Inferior parietal cortex (tissue), 1 donor: ENCODE results near the gene PAX7.

ENCODE experiments used
- DNase-seq: peaks from one replicate; pipeline ENCODE4 v3.0.0-alpha.2; 2016; ENCODE audit errors: extremely low spot score

The PAX7 gene

GRCh38 chr1:18618546-18619466 is 11.8 kb upstream of the PAX7 start:
- no peak for DNase-seq

DNA sequence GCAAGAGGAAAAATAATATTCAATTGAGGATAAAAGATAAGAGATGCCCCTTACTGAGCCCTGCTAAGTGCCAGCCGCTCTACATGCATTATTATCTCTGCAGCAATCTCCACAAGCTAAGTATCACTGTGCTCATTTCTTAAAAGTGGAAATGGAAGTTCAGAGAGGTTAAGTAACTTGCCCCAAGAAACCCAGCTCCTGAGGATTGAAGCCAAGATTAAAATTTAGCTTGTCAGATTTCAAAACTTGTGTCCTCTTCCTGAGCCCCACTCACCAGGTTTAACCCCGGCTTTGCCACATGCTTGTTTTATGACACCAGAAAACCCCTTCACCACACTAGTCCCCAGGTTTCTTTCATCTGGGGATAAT is 11.2 kb upstream of the PAX7 start:
- DNase-seq: no peak

GRCh38 chr1:18628511-18628910 is 2.1 kb upstream of the PAX7 start:
- DNase-seq: no peak

GRCh38 chr1:18629659-18630510 is 761 bp upstream of the PAX7 start:
- DNase-seq: no peak

DNA sequence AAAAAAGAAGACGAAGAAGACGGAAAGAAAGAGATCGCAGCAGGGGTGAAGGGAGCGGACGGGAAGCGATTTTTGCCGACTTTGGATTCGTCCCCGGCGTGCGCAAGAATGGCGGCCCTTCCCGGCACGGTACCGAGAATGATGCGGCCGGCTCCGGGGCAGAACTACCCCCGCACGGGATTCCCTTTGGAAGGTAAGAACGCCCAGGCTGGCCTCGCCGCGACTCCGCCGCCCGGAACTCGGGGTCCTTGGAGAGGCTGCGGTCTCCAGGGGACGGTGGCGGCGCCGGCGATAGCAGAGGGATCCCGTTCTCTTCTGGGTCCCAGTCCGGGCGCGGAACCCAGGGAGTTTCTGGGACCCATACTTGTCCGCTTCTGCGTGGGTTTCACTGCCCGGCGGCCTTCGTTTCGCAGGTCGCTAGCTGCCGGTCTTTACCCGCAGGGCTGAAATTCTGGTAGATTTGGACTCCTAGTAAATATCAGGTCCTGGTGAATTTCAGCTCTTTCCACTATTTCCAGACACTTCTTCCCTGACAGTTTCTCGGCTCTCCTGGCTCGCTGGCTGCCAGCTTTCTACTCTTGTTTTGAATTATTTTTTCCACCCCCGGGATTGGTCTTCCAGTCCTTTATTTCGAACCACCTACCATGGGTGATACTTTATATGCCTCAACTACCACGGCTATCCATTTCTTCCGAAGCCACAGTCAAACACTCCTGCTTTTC is 1.0 kb downstream of the PAX7 start:
- no peak for DNase-seq

- no peak for DNase-seq
These were observed 1.6 kb downstream of the PAX7 start for GRCh38 chr1:18632218-18632588.

GRCh38 chr1:18632783-18633421 is 2.3 kb downstream of the PAX7 start:
- no peak for DNase-seq

DNA sequence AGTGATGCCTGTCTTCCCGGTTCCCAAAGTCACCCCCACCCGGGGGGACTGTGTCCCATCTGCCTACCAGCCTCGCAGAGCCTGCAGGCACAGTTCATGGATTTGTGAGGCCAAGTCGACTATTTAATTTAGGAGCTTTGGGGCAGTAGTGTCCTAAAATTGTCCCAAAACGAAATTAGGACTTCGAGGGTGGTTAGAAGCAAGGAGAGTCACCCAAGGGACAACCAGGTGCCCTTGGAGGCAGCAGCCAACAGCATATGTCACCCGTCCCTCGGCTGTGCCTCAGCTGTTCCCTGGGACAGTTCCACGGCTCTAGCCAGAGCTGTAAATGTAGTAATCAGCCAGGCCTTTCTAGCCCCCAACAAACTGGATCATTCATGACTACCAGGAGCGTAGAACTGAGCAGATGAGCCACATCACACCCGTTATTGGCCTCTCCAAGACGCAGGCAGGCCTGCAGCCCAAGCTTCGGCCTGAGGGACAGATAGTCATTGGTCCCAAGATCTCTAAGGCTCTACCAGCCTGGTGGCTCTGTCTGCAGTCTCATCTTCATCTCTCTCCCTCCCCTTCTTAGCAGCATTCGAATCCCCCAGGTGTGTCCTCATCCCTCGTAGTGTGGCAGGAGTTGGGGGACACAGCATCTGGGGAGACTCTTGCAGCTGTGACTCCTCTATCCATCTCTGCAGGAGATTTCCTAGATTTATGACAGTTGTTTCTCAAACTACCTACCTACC is 2.9 kb downstream of the PAX7 start:
- DNase-seq: no peak

GRCh38 chr1:18634276-18634675 is 3.6 kb downstream of the PAX7 start:
- no peak for DNase-seq

GRCh38 chr1:18635070-18635577 is 4.5 kb downstream of the PAX7 start:
- DNase-seq: no peak

DNA sequence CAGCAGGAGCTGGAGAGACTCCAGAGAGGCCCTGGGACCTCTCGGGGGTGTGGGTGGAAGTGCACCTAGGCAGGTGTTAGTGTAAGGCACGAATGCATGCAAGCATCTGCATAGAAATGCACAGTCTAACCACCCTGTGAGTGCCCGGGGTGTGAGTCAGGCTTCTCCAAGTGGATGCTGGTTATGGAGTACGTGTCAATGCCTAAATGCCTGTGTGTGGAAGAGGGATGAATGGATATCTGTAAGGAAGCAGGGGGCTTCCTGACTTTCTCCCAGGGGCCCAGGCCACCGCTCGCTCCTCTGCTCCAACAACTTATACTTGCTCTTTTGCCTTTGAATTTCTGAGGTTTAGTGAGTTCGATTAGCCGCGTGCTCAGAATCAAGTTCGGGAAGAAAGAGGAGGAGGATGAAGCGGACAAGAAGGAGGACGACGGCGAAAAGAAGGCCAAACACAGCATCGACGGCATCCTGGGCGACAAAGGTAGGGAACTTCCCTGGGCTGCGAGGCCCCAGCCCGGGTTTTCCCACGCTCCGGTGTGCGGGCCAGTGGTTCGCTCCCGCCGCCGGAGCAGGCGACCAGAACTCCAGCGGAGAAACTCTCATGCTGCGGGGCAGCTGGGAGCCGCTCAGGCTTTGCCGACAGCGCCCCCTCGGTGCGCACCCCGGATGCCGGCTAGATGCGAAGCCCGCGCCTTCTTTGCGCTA is 5.4 kb downstream of the PAX7 start:
- no peak for DNase-seq

DNA sequence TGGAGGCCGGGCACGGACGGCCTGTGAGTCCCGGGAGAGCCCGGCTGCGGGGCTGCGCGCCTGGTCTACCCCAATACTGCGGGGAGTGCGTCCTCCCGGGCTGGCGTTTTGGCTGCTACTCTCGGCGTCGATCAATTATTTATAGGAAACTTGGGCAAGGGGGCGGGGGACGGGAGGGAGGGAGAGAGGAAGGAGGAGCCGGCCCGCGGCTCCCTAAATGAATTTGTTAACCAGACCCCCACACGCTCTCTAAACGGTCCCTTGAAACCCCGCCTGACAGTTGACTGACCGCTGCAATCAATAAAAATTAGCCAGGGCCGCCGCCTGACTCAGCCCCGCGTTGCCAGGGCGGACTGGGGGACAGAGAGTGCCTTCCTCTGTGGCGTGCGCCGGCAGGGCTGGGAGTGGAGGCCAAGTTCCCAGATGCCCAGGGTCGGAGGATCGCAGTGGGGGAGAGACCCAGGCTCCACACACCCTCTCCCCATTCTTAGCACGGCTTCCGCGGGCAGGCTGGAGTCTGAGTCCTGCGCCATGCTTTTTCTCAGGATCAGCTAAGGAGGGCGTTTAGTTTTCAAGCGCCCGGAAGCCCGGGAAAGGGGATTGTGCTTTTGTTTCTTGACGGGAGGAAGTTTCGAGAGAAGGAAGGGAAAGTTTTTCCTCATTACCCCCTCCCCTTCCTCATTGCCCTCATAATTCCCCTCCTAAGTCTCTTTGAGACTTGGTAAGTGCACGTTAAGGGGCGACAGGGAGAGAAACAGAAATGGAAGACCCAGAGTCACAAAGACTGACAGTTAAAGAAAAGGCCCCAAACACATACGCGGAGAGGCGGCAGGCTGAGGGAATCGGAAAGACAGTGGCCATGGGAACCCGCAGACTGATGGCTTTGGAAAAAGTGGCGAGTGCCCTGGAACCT is 6.2 kb downstream of the PAX7 start:
- no peak for DNase-seq

DNA sequence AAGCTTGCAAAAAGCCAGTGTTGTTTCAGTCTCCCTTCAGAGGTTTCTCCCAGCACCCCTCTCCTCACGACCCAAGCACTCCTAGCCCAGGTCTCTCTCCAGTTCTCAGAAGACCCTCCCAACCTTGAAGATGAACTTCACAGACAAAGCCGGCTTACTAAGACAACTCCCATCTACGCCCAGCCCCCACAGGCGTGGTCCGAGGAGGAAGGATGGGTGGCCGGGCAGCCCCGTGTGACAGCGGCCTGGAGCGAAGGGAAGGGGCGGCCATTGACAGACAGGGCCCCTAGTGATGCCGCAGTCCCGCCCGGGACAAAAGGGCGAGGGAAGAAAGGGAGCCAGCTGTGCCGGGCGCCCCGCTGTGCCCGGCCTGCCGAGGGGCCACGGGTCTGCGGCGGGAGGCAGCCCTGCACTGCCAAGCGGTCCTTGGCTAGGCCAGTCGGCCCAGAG is 6.9 kb downstream of the PAX7 start:
- DNase-seq: no peak

GRCh38 chr1:18637962-18638834 is 7.6 kb downstream of the PAX7 start:
- DNase-seq: no peak

DNA sequence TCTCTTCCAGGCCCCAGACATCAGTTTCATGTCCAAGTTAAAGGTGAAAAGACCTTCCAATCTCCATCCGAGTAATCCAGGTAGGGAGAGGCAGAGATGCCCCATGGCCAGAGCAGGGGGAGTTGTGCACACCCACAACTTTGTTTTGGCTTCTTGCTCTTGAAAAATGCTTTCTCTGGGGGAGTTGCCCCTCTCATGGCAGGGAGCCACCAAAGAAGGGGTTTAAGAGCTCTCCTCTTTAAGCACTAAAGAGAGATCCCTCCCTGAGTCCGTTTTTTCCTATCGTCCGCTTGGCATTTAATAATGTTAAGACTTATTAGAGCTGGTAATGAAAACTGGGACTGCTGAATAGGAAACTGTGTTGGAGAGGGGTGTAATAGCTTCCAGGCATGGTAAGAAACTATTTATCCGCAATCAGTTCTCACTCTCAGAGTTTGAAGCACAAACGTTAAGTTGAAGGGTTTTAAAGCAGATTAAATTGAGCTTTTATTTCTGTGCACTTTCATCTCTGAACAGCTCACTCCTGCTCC is 8.3 kb downstream of the PAX7 start:
- DNase-seq: no peak

- no peak for DNase-seq
These were observed 8.9 kb downstream of the PAX7 start for GRCh38 chr1:18639368-18640055.
